Measurements from ENCODE around the gene IPPK.

GRCh38 chr9:92652461-92652860 lies 17.5 kb downstream of the IPPK start:
- no peak for TF ChIP-seq ZBTB8A (tag by site-specific recombination; IDR thresholded peaks at IDR 0.05)
- TF ChIP-seq ZNF394 (tag by site-specific recombination; IDR thresholded peaks at IDR 0.05; ENCODE audit: borderline replicate concordance), result no peak
- TF ChIP-seq, protein P1, sequence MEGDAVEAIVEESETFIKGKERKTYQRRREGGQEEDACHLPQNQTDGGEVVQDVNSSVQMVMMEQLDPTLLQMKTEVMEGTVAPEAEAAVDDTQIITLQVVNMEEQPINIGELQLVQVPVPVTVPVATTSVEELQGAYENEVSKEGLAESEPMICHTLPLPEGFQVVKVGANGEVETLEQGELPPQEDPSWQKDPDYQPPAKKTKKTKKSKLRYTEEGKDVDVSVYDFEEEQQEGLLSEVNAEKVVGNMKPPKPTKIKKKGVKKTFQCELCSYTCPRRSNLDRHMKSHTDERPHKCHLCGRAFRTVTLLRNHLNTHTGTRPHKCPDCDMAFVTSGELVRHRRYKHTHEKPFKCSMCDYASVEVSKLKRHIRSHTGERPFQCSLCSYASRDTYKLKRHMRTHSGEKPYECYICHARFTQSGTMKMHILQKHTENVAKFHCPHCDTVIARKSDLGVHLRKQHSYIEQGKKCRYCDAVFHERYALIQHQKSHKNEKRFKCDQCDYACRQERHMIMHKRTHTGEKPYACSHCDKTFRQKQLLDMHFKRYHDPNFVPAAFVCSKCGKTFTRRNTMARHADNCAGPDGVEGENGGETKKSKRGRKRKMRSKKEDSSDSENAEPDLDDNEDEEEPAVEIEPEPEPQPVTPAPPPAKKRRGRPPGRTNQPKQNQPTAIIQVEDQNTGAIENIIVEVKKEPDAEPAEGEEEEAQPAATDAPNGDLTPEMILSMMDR (tag by site-specific recombination; IDR thresholded peaks at IDR 0.05), result no peak
- TF ChIP-seq ZNF501 (tag by site-specific recombination; IDR thresholded peaks at IDR 0.05), result no peak
- no peak for TF ChIP-seq ZNF629 (tag by site-specific recombination; IDR thresholded peaks at IDR 0.05)
- no peak for TF ChIP-seq ZNF530 (tag by site-specific recombination; IDR thresholded peaks at IDR 0.05; ENCODE audit: low read depth)

Data from HEK293 (cell line).